Thoracic aorta (tissue), 2 donors: ENCODE data around the gene PRPS1. TPM values are rescaled to one million over a fixed set of nuclear protein-coding genes. Genes with fewer than 3 reads are reported as not detected.

Source experiments
- ATAC-seq: fragments of 150-250 bp; one replicate; pipeline ENCODE4 v1.8.0; 2017; ENCODE audit warnings: low read depth; ENCODE audit not compliant: insufficient number of reproducible peaks, low FRiP score
- DNase-seq: peaks from one replicate; pipeline ENCODE4 v3.0.0-alpha.2; 2020; ENCODE audit warnings: low spot score
- H3K27ac ChIP-seq, 2 donors: fragments of 200-600 bp; sonication (generic); 1 replicate in 1 of 2; 2 replicates in 1 of 2; pipeline ENCODE4 v1.5.1; 2016; ENCODE audit warnings: mild to moderate bottlenecking in 2 of 2, moderate library complexity in 2 of 2
- H3K27me3 ChIP-seq: fragments of 200-600 bp; sonication (generic); replicated peaks from 2 replicates; pipeline ENCODE4 v1.6.0; 2016; ENCODE audit warnings: mild to moderate bottlenecking; ENCODE audit not compliant: insufficient read depth
- H3K36me3 ChIP-seq: fragments of 200-600 bp; sonication (generic); one replicate; pipeline ENCODE4 v1.5.1; 2016
- H3K4me1 ChIP-seq, 2 donors: fragments of 200-600 bp; sonication (generic); 1 replicate in 1 of 2; 2 replicates in 1 of 2; pipeline versions ENCODE4 v1.5.1 to v1.6.0; 2016; ENCODE audit warnings: low read depth in 2 of 2, mild to moderate bottlenecking in 1 of 2; ENCODE audit not compliant: control insufficient read depth in 1 of 2
- H3K4me3 ChIP-seq: fragments of 200-600 bp; sonication (generic); 2 replicates; pipeline ENCODE4 v1.5.1; 2016; ENCODE audit warnings: mild to moderate bottlenecking
- H3K9me3 ChIP-seq: fragments of 200-600 bp; sonication (generic); 2 replicates; pipeline ENCODE4 v1.5.1; 2016
- CTCF ChIP-seq: fragments of 200-600 bp; sonication (generic); IDR thresholded peaks from one replicate; pipeline ENCODE4 v1.5.1; 2019; ENCODE audit warnings: antibody characterized with exemption
- total RNA-seq, 2 donors: library from RNA; depleted of rRNA; stranded (reverse); fragments of >200 nt; gene quantifications; one replicate each; pipeline versions ENCODE4 v1.1.0 to v1.2.3, GENCODE V29; 2016

PRPS1 gene
- total RNA-seq, 2 donors from 2014 or later: 31.7 to 34.0 TPM

DNA sequence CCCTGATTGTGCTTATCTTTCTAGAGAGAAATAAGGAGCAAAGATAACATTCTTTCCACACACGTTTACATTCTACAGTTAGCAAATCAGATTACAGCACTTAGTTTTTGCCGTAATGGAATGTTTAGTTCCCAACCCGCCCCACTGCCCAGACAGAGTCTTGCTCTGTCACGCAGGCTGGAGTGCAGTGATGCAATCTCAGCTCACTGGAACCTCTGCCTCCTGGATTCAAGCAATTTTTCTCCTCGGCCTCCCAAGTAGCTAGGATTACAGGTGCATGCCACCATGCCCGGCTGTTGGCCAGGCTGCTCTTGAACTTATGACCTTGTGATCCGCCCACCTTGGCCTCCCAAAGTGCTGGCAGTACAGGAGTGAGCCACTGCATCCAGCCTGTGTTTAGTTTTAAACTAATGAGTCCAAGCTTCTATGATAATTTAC is 8.4 kb upstream of the PRPS1 start:
- no peak for TF ChIP-seq CTCF
- Histone ChIP-seq H3K27ac (no peak overlapping the region), H3K9me3 (no peaks in the 10 kb centered on the region), H3K4me1 (no peaks in the 10 kb centered on the region), H3K36me3 (no peaks in the 10 kb centered on the region), H3K27me3 (no peaks in the 10 kb centered on the region), H3K4me3 (no peak overlapping the region)
- DNase-seq (no peak), ATAC-seq (no peak)

- Histone ChIP-seq H3K36me3 (no peaks in the 10 kb centered on the region), H3K4me1 (peaks cover 0 to under 1% of the 10 kb centered on the region in 2 donors), H3K27ac (no peak overlapping the region), H3K9me3 (no peaks in the 10 kb centered on the region), H3K4me3 (no peak overlapping the region), H3K27me3 (no peaks in the 10 kb centered on the region)
- no peak for TF ChIP-seq CTCF
- DNase-seq (no peak), ATAC-seq (no peak)
These were observed 3.4 kb upstream of the PRPS1 start for GRCh38 chrX:107624893-107625292.

GRCh38 chrX:107625739-107626138 is 2.6 kb upstream of the PRPS1 start:
- Histone ChIP-seq H3K27me3 (no peaks in the 10 kb centered on the region), H3K36me3 (no peaks in the 10 kb centered on the region), H3K4me3 (no peak overlapping the region), H3K9me3 (no peaks in the 10 kb centered on the region), H3K4me1 (peaks cover 0 to 5% of the 10 kb centered on the region in 2 donors), H3K27ac (no peak overlapping the region)
- no peak for TF ChIP-seq CTCF
- ATAC-seq (no peak), DNase-seq (no peak)

GRCh38 chrX:107626481-107626880 is 1.8 kb upstream of the PRPS1 start:
- no peaks in the 10 kb centered on the region for H3K9me3 ChIP-seq
- H3K36me3 ChIP-seq: no peaks in the 10 kb centered on the region
- no peak for DNase-seq
- H3K4me1 ChIP-seq: peaks cover 0 to 5% of the 10 kb centered on the region in 2 donors
- H3K27me3 ChIP-seq: no peaks in the 10 kb centered on the region
- no peak for ATAC-seq
- H3K27ac ChIP-seq: no peak overlapping the region
- TF ChIP-seq CTCF: no peak
- no peak overlapping the region for H3K4me3 ChIP-seq

DNA sequence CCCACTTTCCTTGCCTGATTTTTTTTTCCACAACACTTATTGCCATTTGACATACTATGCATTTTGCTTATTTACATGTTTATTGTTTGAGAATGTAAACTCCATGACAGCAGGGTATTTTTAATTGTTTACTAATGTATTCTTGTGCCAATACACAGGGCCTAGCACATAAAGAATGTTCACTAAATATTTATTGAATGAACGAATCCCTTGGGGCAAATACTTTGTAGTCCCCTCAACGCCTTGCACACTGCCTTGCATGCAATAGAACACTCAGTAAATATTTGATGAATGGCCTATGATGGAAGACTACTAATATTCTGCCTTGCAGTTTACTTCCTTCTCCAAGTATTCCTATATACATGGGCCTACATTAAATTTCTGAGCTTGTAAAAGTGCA is 1.4 kb upstream of the PRPS1 start:
- ATAC-seq: no peak
- TF ChIP-seq CTCF: no peak

More for the DNA sequence above, 1.4 kb upstream of the PRPS1 start:
- Histone ChIP-seq H3K27me3 (no peaks in the 10 kb centered on the region), H3K4me3 (no peak overlapping the region), H3K4me1 (peaks cover 0 to 5% of the 10 kb centered on the region in 2 donors), H3K9me3 (no peaks in the 10 kb centered on the region), H3K27ac (no peak overlapping the region), H3K36me3 (no peaks in the 10 kb centered on the region)
- DNase-seq: no peak
